AG09319 (cell line): ENCODE data around the gene SMPX.

ENCODE experiments used
- DNase-seq: peaks from one replicate; pipeline ENCODE4 v3.0.0-alpha.2; 2010; ENCODE audit warnings: low read depth; ENCODE audit errors: extremely low read depth
- CTCF ChIP-seq: IDR thresholded peaks from 2 replicates; pipeline ENCODE4 v1.5.1; 2011; ENCODE audit warnings: low read depth, mild to moderate bottlenecking, inconsistent platforms, low read length, moderate library complexity

SMPX gene

GRCh38 chrX:21658746-21659145 lies 99.2 kb downstream of the SMPX start:
- TF ChIP-seq CTCF, result no peak
- no peak for DNase-seq

- TF ChIP-seq CTCF, result no peak
- no peak for DNase-seq
These were observed 99.7 kb downstream of the SMPX start, which contains the start of gene KLHL34 for GRCh38 chrX:21658152-21658737. Gene KLHL34, minus strand, starts transcription at chrX:21658330. Its CDS starts 542 bp downstream, at chrX:21657788.

- DNase-seq, result no peak
- no peak for TF ChIP-seq CTCF
These were observed 100.4 kb downstream of the SMPX start for GRCh38 chrX:21657318-21658151.

- TF ChIP-seq CTCF, result no peak
- no peak for DNase-seq
These were observed 101.2 kb downstream of the SMPX start for GRCh38 chrX:21656587-21657317.
